Bronchial epithelial cell (primary cell): ENCODE measurements around the gene OPCML. TPM values are rescaled to one million over a fixed set of nuclear protein-coding genes. Genes with fewer than 3 reads are reported as not detected.

Source experiments
- DNase-seq: peaks from one replicate; pipeline ENCODE4 v3.0.0-alpha.2; 2010; ENCODE audit warnings: low read depth
- FAIRE-seq: peaks from 2 replicates; lab custom pipeline; 2011; peaks lifted over from hg19 to GRCh38; lab: Jason Lieb, UNC
- H3K27me3 ChIP-seq: 2 replicates; pipeline ENCODE4 v1.5.1; 2011; ENCODE audit warnings: low read length; ENCODE audit not compliant: control insufficient read depth, insufficient read depth
- H3K36me3 ChIP-seq: 2 replicates; pipeline ENCODE4 v1.5.1; 2011; ENCODE audit warnings: low read length; ENCODE audit not compliant: control insufficient read depth, insufficient read depth
- H3K4me3 ChIP-seq: 2 replicates; pipeline ENCODE4 v1.5.1; 2011; ENCODE audit warnings: mild to moderate bottlenecking, low read depth, low read length, control low read depth
- total RNA-seq: library from RNA; depleted of rRNA; stranded (reverse); fragments of >200 nt; gene quantifications from 2 replicates; pipeline ENCODE4 v1.2.1, GENCODE V29; 2014
- TF ChIP-seq, protein P1 (sequence below): IDR thresholded peaks from 2 replicates; pipeline ENCODE4 v1.5.1; 2011; ENCODE audit warnings: mild to moderate bottlenecking, moderate library complexity, low read length, control low read depth, inconsistent platforms; ENCODE audit not compliant: insufficient read depth, severe bottlenecking

Gene OPCML
- total RNA-seq, 1 donor from 2014 or later: not detected

GRCh38 chr11:132632641-132633124, 899.6 kb downstream of the OPCML start:
- DNase-seq: peak; percentile 76
- no peak overlapping the region for H3K4me3 ChIP-seq
- H3K27me3 ChIP-seq: no peaks in the 10 kb centered on the region
- no peaks in the 10 kb centered on the region for H3K36me3 ChIP-seq
- TF ChIP-seq, protein P1, sequence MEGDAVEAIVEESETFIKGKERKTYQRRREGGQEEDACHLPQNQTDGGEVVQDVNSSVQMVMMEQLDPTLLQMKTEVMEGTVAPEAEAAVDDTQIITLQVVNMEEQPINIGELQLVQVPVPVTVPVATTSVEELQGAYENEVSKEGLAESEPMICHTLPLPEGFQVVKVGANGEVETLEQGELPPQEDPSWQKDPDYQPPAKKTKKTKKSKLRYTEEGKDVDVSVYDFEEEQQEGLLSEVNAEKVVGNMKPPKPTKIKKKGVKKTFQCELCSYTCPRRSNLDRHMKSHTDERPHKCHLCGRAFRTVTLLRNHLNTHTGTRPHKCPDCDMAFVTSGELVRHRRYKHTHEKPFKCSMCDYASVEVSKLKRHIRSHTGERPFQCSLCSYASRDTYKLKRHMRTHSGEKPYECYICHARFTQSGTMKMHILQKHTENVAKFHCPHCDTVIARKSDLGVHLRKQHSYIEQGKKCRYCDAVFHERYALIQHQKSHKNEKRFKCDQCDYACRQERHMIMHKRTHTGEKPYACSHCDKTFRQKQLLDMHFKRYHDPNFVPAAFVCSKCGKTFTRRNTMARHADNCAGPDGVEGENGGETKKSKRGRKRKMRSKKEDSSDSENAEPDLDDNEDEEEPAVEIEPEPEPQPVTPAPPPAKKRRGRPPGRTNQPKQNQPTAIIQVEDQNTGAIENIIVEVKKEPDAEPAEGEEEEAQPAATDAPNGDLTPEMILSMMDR: no peak
- peak; percentile 66 for FAIRE-seq

- no peak overlapping the region for H3K4me3 ChIP-seq
- no peaks in the 10 kb centered on the region for H3K36me3 ChIP-seq
- no peak for FAIRE-seq
- H3K27me3 ChIP-seq: no peaks in the 10 kb centered on the region
- no peak for DNase-seq
- TF ChIP-seq, protein P1: no peak
These were observed 900.3 kb downstream of the OPCML start for GRCh38 chr11:132631989-132632388.

DNA sequence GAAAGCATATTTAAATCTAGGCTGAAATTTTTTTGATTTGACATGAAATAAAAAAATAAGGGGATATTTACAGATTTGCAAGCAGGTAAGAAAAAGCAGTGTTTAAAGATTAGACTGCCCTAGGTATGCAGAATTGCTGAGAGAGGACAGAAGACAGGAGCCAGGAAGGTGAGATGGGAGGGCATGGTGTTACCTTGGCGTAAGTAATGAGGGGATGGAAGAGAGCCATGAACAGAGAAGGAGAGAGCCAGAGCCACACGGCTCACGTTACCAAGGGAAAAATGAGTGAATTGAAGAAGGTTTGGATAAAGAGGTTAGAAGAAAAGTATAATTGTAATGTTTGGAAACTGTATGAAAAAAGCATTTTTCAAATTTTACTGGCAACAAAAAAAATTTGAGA, 904.3 kb downstream of the OPCML start:
- no peak for FAIRE-seq
- no peak for DNase-seq
- Histone ChIP-seq H3K36me3 (no peaks in the 10 kb centered on the region), H3K27me3 (no peaks in the 10 kb centered on the region), H3K4me3 (no peak overlapping the region)
- TF ChIP-seq, protein P1: no peak

DNA sequence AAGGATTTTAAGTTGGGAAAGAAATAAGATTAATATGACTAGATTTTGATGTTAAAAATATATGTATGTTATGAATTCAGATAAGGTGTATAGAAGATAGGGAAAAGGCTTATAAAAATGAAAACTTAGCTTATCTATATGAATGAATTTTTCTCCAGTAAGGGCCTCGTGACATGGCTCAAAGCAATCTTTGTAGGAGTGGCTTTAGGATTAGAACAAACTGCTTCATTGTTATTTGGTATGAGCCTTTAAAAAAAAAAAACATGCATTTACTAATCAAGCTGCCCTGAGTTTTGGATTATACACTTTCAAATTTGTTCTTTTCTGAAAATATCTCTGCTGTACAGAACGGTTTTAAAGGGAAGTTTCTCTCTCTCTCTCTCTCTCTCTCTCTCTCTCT, 905.9 kb downstream of the OPCML start:
- Histone ChIP-seq H3K36me3 (no peaks in the 10 kb centered on the region), H3K4me3 (no peak overlapping the region), H3K27me3 (no peaks in the 10 kb centered on the region)
- DNase-seq: no peak
- no peak for FAIRE-seq
- TF ChIP-seq, protein P1: no peak

DNA sequence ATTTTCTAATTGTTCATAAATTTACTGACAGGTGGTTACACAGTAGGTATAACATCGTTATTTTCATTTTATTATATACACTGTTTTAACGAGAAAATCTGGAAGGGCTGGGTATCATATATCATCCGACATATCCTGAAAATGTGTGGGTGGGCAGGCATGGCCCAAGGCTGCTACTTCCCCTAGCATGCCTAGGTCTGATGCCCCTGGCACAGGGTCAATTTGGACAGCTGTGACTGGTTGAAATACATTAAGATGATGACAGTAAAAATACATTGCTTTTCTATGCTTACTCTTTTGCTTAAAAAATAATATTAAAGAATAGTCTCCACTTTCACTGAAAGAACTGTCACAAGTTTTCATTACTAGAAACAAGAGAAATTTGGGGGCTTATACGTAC, 908.8 kb downstream of the OPCML start:
- FAIRE-seq (no peak), DNase-seq (no peak)
- Histone ChIP-seq H3K4me3 (no peak overlapping the region), H3K27me3 (no peaks in the 10 kb centered on the region), H3K36me3 (no peaks in the 10 kb centered on the region)
- TF ChIP-seq, protein P1: no peak

DNA sequence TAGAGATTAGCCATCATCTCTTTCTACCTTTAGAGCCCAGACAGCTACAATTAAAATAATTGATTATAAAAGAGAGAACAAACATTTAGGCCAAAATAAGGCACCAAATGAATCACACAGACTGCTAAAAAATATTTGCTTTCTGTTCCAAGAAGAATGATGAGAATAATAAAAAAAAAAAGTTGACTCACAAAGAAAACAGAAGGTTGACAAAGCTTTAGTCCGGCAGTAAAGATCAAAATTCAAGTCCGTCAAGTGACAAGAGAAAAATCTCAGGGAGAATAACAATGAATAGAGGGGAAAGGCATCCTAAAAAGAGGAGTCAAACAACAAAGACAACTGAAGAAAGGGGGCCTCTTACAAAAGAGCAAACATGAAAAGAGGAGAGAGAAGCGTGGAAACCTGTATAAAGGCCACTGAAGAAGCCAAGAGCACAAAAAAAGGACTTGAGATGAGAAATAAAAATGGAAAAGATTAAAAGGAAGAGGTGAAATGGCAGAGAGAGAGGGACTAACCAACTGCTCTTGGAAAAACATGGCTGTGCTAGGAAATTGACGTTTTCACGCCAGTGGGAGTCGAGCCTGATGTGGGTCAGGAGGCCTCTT, 910.2 kb downstream of the OPCML start:
- TF ChIP-seq, protein P1: no peak
- Histone ChIP-seq H3K27me3 (no peaks in the 10 kb centered on the region), H3K4me3 (no peak overlapping the region), H3K36me3 (no peaks in the 10 kb centered on the region)
- no peak for DNase-seq
- FAIRE-seq: no peak
